ENCODE data around the gene KCNJ1.

DNA sequence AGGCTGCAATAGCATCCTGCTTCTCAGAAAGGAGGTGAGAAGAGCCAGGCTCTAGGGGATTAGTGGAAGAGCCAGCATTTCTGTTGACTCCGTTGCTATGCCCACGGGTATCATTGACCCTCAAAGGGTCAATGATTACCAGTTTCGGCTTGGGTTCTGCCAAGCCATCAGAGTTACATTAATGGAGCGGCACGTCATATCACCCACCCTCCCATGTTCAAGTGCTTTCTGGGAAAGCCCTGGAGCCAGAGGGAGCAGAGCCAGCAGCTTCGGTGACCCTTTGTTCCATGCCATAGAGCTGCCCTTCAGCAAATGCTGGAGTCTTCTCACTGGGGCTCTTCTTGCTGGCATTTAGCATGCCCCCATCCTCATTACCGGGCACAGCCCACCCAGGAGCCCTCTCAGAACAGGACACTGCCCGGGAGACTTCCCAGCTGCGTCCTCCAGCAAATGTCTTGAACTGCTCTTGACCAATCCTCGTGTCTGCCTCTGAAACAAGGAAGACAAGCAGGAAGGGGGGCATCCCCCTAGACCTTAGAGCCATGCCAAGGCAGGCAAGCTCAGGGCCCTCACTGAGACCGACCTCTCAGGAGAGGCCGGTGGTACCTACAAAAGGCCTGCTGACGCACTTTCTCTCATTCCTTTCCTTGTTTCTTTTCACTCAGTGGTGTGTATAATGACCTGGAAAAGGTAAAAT is 14.6 kb downstream of the KCNJ1 start:
- TF ChIP-seq EHMT2 (IDR thresholded peaks at IDR 0.05) (no peak), ZNF24 (IDR thresholded peaks at IDR 0.05) (no peak), ZBTB8A (IDR thresholded peaks at IDR 0.05; ENCODE audit: partially characterized antibody) (no peak), ZFX (CRISPR knock-in tag; IDR thresholded peaks at IDR 0.05) (no peak), CHD4 (IDR thresholded peaks at IDR 0.05; ENCODE audit: insufficient read depth, insufficient replicate concordance, low read depth, low read length, poor library complexity, severe bottlenecking) (no peak)
